Transverse colon (tissue), 4 donors: ENCODE results near the gene LY6G6C.

Experiments used
- CTCF ChIP-seq, 5 experiments: fragments of 200-600 bp in 3 of 5; fragments of 450-650 bp in 2 of 5; sonication (generic) in 3 of 5; IDR thresholded peaks; 1 replicate in 2 of 5; 2 replicates in 3 of 5; pipeline ENCODE4 v1.5.1; 2016 to 2017; ENCODE audit warnings: antibody characterized with exemption in 5 of 5, inconsistent platforms in 3 of 5, mild to moderate bottlenecking in 2 of 5, moderate library complexity in 1 of 5
- EP300 ChIP-seq: sonication (generic); formaldehyde crosslinking; IDR thresholded peaks from one replicate; pipeline ENCODE4 v1.6.1; 2017; ENCODE audit warnings: antibody characterized with exemption, low read depth
- POLR2A ChIP-seq: fragments of 450-650 bp; IDR thresholded peaks from one replicate; pipeline ENCODE4 v1.6.1; 2016; ENCODE audit warnings: antibody characterized with exemption, mild to moderate bottlenecking, moderate library complexity
- POLR2AphosphoS5 ChIP-seq, 3 donors: sonication (generic); formaldehyde crosslinking; IDR thresholded peaks; one replicate each; pipeline ENCODE4 v1.6.1; 2016; ENCODE audit warnings: antibody characterized with exemption in 3 of 3

GRCh38 chr6:31729515-31729978, 8.0 kb upstream of the LY6G6C start:
- peak in 2 of 5 experiments; percentile 46 to 74 for TF ChIP-seq CTCF (IDR thresholded peaks at IDR 0.05)
- TF ChIP-seq POLR2A: peak; percentile 79
- peak; percentile 86 to 94 (median 89) for TF ChIP-seq POLR2AphosphoS5 (IDR thresholded peaks at IDR 0.05)
- TF ChIP-seq EP300: no peak
